Loucy (cell line): Measurements from ENCODE around the gene FKBP8.

ENCODE experiments used
- H2AFZ ChIP-seq: fragments of 200-600 bp; sonication (generic); 2 replicates; pipeline ENCODE4 v1.6.0; 2016; ENCODE audit warnings: antibody characterized with exemption, mild to moderate bottlenecking, low read length, moderate library complexity
- H3F3A ChIP-seq: fragments of 200-600 bp; 2 replicates; pipeline ENCODE4 v1.6.0; 2016; ENCODE audit warnings: antibody characterized with exemption, low read depth, mild to moderate bottlenecking
- H3K27me3 ChIP-seq: fragments of 200-600 bp; sonication (generic); 2 replicates; pipeline ENCODE4 v1.6.1; 2014; ENCODE audit warnings: low read length, mild to moderate bottlenecking; ENCODE audit not compliant: insufficient read depth, poor library complexity, severe bottlenecking
- H3K36me3 ChIP-seq: fragments of 200-600 bp; sonication (generic); 2 replicates; pipeline ENCODE4 v1.6.1; 2016; ENCODE audit warnings: low read length; ENCODE audit not compliant: insufficient read depth
- H3K4me1 ChIP-seq: fragments of 200-600 bp; sonication (generic); 2 replicates; pipeline ENCODE4 v1.5.1; 2014; ENCODE audit warnings: low read length, mild to moderate bottlenecking; ENCODE audit not compliant: insufficient read depth, poor library complexity, severe bottlenecking
- H3K4me2 ChIP-seq: fragments of 200-600 bp; sonication (generic); 2 replicates; pipeline ENCODE4 v1.6.0; 2014; ENCODE audit warnings: antibody characterized with exemption, low read length, low read depth, mild to moderate bottlenecking; ENCODE audit not compliant: poor library complexity, severe bottlenecking
- H3K4me3 ChIP-seq: fragments of 200-600 bp; sonication (generic); 2 replicates; pipeline ENCODE4 v1.5.1; 2014; ENCODE audit warnings: low read length, mild to moderate bottlenecking, mixed read lengths; ENCODE audit not compliant: poor library complexity, severe bottlenecking
- H3K79me2 ChIP-seq: fragments of 200-600 bp; sonication (generic); 2 replicates; pipeline ENCODE4 v1.6.1; 2014; ENCODE audit warnings: low read length; ENCODE audit not compliant: insufficient read depth
- H3K9ac ChIP-seq: fragments of 200-600 bp; sonication (generic); 2 replicates; pipeline ENCODE4 v1.6.0; 2014; ENCODE audit warnings: mild to moderate bottlenecking, low read depth, low read length, moderate library complexity; ENCODE audit not compliant: poor library complexity, severe bottlenecking
- H3K9me2 ChIP-seq: fragments of 200-600 bp; sonication (generic); replicated peaks from 2 replicates; pipeline ENCODE4 v1.6.1; 2016; ENCODE audit warnings: low read depth, low read length, mixed read lengths
- H3K9me3 ChIP-seq: fragments of 200-600 bp; sonication (generic); 2 replicates; pipeline ENCODE4 v1.6.1; 2014; ENCODE audit warnings: mild to moderate bottlenecking, antibody characterized with exemption, low read length, low read depth; ENCODE audit not compliant: insufficient read depth
- H4K20me1 ChIP-seq: fragments of 200-600 bp; sonication (generic); 2 replicates; pipeline ENCODE4 v1.6.0; 2014; ENCODE audit warnings: antibody characterized with exemption, low read length, mild to moderate bottlenecking; ENCODE audit not compliant: insufficient read depth, poor library complexity, severe bottlenecking
- EZH2phosphoT487 ChIP-seq: fragments of 200-600 bp; IDR thresholded peaks from 2 replicates; pipeline ENCODE4 v1.6.1; 2018; ENCODE audit warnings: antibody characterized with exemption, mild to moderate bottlenecking, moderate library complexity, borderline replicate concordance
- TF ChIP-seq, protein P1 (sequence below): fragments of 200-600 bp; sonication (generic); conservative IDR thresholded peaks from 2 replicates; pipeline ENCODE4 v1.5.1; 2014; ENCODE audit warnings: mild to moderate bottlenecking, antibody characterized with exemption, low read length

FKBP8 gene

DNA sequence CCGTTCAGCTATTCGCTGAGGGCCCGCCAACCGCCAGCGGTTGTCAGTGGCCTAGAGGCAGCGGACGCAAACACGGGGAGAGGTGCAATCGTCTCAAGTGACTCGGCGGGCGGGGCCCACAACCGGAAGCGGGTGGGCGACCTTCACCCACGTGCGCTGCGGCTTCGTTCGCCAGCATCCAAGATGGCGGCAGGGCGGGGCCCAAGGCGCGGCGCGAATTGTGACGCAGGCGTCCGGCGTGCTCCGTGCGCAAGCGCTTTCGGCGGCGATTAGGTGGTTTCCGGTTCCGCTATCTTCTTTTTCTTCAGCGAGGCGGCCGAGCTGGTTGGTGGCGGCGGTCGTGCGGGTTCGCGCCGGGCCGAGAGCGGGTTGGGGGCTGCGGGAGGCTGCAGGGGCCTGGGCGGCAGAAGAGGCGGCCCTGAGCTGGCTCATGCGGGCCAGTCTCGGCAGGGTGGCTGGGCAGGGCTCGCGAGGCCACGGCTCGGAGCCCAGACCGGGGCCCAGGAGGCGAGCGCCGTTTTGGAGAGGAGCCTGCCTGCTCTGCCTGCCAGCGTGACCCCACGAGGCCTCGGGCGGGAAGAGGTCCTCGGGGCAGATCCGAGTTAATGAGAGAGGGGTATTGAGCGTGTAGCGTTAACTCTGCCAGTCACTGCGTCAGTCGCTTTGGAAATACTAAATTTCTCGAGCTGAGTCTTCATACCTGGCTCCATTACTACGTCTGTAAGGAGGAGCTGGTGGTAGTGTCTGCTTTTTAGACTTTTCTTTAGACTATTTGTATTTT, 28.4 kb upstream of the FKBP8 start, which contains the start of gene UBA52:
UBA52 (plus strand) TSS at position 294 of the 781 bp plus-strand sequence. CDS start 1,444 bp downstream, outside the sequence.
- Histone ChIP-seq H3K36me3 (peaks cover 43% of the 10 kb centered on the region; the same call in 1 of the 2 replicates), H4K20me1 (peaks cover 21% of the 10 kb centered on the region), H3K4me1 (peaks cover 19% of the 10 kb centered on the region), H3K9ac (peak within 1 kb of the TSS; percentile 88), H3K9me3 (no peaks in the 10 kb centered on the region), H3K4me2 (peak within 1 kb of the TSS; percentile 96), H3K9me2 (no peaks in the 10 kb centered on the region), H3K27me3 (no peaks in the 10 kb centered on the region), H3F3A (peaks cover 3% of the 10 kb centered on the region; the same call in 1 of the 2 replicates), H3K4me3 (peak within 1 kb of the TSS; percentile 88), H2AFZ (peak within 1 kb of the TSS; percentile 78), H3K79me2 (peaks cover 37% of the 10 kb centered on the region)
- TF ChIP-seq EZH2phosphoT487: no peak
- TF ChIP-seq, protein P1, sequence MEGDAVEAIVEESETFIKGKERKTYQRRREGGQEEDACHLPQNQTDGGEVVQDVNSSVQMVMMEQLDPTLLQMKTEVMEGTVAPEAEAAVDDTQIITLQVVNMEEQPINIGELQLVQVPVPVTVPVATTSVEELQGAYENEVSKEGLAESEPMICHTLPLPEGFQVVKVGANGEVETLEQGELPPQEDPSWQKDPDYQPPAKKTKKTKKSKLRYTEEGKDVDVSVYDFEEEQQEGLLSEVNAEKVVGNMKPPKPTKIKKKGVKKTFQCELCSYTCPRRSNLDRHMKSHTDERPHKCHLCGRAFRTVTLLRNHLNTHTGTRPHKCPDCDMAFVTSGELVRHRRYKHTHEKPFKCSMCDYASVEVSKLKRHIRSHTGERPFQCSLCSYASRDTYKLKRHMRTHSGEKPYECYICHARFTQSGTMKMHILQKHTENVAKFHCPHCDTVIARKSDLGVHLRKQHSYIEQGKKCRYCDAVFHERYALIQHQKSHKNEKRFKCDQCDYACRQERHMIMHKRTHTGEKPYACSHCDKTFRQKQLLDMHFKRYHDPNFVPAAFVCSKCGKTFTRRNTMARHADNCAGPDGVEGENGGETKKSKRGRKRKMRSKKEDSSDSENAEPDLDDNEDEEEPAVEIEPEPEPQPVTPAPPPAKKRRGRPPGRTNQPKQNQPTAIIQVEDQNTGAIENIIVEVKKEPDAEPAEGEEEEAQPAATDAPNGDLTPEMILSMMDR: no peak

DNA sequence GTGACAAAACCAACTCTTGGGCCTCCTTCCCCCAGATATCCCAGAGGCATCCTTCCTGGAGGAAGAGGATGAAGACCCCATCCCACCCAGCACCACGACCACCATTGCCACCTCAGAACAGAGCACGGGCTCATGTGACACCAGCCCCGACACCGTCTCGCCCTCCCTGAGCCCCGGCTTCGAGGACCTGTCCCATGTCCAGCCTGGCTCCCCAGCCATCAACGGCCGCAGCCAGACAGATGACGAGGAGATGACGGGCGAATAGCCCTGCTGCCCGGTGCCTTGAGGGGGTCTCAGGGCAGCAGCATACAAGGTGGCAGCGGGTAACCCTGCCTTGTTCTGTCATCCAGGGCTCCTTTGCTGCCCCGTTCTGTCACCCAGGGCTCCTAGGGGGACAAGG, 25.0 kb upstream of the FKBP8 start:
- H2AFZ ChIP-seq: no peak overlapping the region
- H3K36me3 ChIP-seq: peaks cover 38% of the 10 kb centered on the region; the same call in 1 of the 2 replicates
- peaks cover 14% of the 10 kb centered on the region for H3K4me1 ChIP-seq
- peaks cover 17% of the 10 kb centered on the region for H4K20me1 ChIP-seq
- no peak overlapping the region for H3K9ac ChIP-seq
- no peak overlapping the region for H3K4me3 ChIP-seq
- no peaks in the 10 kb centered on the region for H3K27me3 ChIP-seq
- no peaks in the 10 kb centered on the region for H3K9me3 ChIP-seq
- H3F3A ChIP-seq: peaks cover 3% of the 10 kb centered on the region; the same call in 1 of the 2 replicates
- no peaks in the 10 kb centered on the region for H3K9me2 ChIP-seq
- H3K79me2 ChIP-seq: peaks cover 17% of the 10 kb centered on the region
- no peak for TF ChIP-seq EZH2phosphoT487
- TF ChIP-seq, protein P1: no peak
- H3K4me2 ChIP-seq: no peak overlapping the region

DNA sequence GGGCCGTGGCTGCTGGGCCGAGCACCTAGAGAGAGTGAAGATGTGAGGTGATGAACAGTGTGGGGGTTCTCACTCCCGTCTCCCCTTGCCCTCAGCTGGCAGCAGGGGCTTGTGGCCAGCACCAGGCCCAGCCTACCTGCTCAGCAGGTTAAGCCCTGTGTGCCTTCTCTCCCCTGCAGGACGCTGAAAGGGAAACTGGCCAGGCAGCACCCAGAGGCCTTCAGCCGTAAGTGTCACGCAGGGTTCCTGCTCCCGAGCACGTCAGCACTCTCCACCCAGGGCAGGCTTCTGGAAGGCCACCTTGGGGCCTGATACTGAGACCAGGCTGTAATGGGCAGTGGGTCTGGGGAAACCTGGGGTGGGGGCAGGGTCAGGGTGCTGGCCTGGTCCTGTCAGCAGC, 23.6 kb upstream of the FKBP8 start:
- H3K9me3 ChIP-seq: no peaks in the 10 kb centered on the region
- TF ChIP-seq, protein P1: no peak
- H3K4me2 ChIP-seq: no peak overlapping the region
- H3K9ac ChIP-seq: no peak overlapping the region
- no peak overlapping the region for H3K4me3 ChIP-seq
- H3K27me3 ChIP-seq: no peaks in the 10 kb centered on the region
- H3K4me1 ChIP-seq: peaks cover 4% of the 10 kb centered on the region
- peaks cover 47% of the 10 kb centered on the region; the same call in 1 of the 2 replicates for H3K36me3 ChIP-seq
- peaks cover 2% of the 10 kb centered on the region for H4K20me1 ChIP-seq
- H3F3A ChIP-seq: peaks cover 3% of the 10 kb centered on the region; the same call in 1 of the 2 replicates
- H3K9me2 ChIP-seq: no peaks in the 10 kb centered on the region
- H2AFZ ChIP-seq: no peak overlapping the region
- H3K79me2 ChIP-seq: peaks cover 5% of the 10 kb centered on the region
